AG04450 (cell line): ENCODE data around the gene SMCHD1. TPM values are rescaled to one million over a fixed set of nuclear protein-coding genes. Genes with fewer than 3 reads are reported as not detected.

Experiments
- CTCF ChIA-PET: fragments of 300-600, 350-600 bp; formaldehyde crosslinking; extraction: SDS; loops from one replicate; lab custom pipeline; 2022; ENCODE audit warnings: antibody characterized with exemption, inconsistent platforms; lab: Charles Lee
- POLR2A ChIA-PET: fragments of 350-600 bp; formaldehyde crosslinking; extraction: SDS; loops from one replicate; lab custom pipeline; 2021; ENCODE audit warnings: antibody characterized with exemption, inconsistent platforms; lab: Yijun Ruan, JAX
- DNase-seq: peaks from one replicate; pipeline ENCODE4 v3.0.0-alpha.2; 2011; ENCODE audit warnings: low read depth, low spot score
- H3K27ac ChIP-seq: one replicate; pipeline ENCODE4 v1.5.1; 2012; ENCODE audit warnings: low read depth, low read length, control low read depth
- H3K27me3 ChIP-seq: one replicate; pipeline ENCODE4 v1.6.0; 2012; ENCODE audit warnings: low read length; ENCODE audit not compliant: control insufficient read depth, insufficient read depth
- H3K4me3 ChIP-seq: 2 replicates; pipeline ENCODE4 v1.5.1; 2011; ENCODE audit warnings: mild to moderate bottlenecking, low read depth, low read length, control low read depth
- H3K9me3 ChIP-seq: 2 replicates; pipeline ENCODE4 v1.5.1; 2012; ENCODE audit warnings: low read length; ENCODE audit not compliant: control insufficient read depth, insufficient read depth
- polyA plus RNA-seq: library from polyadenylated mRNA; depleted of rRNA; stranded (reverse); fragments of >200 nt; gene quantifications from 2 replicates; pipeline ENCODE4 v1.2.3, GENCODE V29; 2011
- TF ChIP-seq, protein P1 (sequence below): IDR thresholded peaks from 2 replicates; pipeline ENCODE4 v1.5.1; 2011; ENCODE audit warnings: low read depth, low read length, control low read depth, inconsistent platforms

SMCHD1 gene
- polyA plus RNA-seq, 1 experiment = 37.2 TPM

DNA sequence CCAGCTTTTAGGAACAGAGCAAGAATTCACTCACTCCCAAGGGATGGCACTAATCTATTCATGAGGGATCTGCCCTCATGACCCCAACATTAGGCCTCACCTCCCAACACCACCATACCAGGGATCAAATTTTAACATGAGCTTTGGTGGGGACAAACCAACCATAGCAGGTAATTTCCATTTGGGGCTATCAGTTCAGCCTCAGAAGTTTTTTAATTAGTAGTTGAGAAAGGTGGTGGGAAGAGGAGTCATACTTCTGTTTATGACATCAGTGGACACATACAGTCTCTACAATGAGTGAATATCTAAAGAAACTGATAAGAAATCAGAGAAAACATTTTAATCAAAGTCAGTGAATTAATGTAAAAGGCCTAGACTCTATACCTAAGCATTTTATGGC is 131.7 kb downstream of the SMCHD1 start:
- Histone ChIP-seq H3K27me3 (no peaks in the 10 kb centered on the region), H3K4me3 (no peak overlapping the region), H3K9me3 (no peaks in the 10 kb centered on the region), H3K27ac (no peak overlapping the region)
- DNase-seq = no peak
- CTCF ChIA-PET = no interaction called here
- POLR2A ChIA-PET = no interaction called here
- TF ChIP-seq, protein P1, sequence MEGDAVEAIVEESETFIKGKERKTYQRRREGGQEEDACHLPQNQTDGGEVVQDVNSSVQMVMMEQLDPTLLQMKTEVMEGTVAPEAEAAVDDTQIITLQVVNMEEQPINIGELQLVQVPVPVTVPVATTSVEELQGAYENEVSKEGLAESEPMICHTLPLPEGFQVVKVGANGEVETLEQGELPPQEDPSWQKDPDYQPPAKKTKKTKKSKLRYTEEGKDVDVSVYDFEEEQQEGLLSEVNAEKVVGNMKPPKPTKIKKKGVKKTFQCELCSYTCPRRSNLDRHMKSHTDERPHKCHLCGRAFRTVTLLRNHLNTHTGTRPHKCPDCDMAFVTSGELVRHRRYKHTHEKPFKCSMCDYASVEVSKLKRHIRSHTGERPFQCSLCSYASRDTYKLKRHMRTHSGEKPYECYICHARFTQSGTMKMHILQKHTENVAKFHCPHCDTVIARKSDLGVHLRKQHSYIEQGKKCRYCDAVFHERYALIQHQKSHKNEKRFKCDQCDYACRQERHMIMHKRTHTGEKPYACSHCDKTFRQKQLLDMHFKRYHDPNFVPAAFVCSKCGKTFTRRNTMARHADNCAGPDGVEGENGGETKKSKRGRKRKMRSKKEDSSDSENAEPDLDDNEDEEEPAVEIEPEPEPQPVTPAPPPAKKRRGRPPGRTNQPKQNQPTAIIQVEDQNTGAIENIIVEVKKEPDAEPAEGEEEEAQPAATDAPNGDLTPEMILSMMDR = no peak

GRCh38 chr18:2792395-2792794 is 136.9 kb downstream of the SMCHD1 start:
- no peak for DNase-seq
- TF ChIP-seq, protein P1 = no peak

DNA sequence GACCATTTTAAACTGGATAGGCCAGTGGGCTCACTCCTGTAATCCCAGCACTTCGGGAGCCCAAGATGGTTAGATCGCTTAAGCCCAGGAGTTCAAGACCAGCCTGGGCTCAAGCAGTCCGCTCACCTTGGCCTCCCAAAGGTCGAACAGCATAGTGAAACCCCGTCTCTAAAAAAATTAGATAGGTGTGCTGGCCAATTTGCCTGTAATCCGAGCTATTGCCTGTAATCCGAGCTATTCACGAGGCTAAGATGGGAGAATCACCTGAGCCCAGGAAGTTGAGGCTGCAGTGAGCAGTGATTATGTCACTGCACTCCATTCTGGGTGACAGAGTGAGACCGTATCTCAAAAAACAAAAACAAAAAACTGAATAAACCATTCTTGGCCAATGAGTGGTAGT is 138.6 kb downstream of the SMCHD1 start:
- no peaks in the 10 kb centered on the region for H3K27me3 ChIP-seq
- H3K27ac ChIP-seq = no peak overlapping the region
- ChIA-PET POLR2A (no interaction called here), CTCF (no interaction called here)
- no peaks in the 10 kb centered on the region for H3K9me3 ChIP-seq
- no peak for DNase-seq
- no peak overlapping the region for H3K4me3 ChIP-seq
- TF ChIP-seq, protein P1 = no peak

More at GRCh38 chr18:2792395-2792794, 136.9 kb downstream of the SMCHD1 start:
- H3K27ac ChIP-seq = no peak overlapping the region
- H3K4me3 ChIP-seq = no peak overlapping the region
- no peaks in the 10 kb centered on the region for H3K9me3 ChIP-seq
- POLR2A ChIA-PET = no interaction called here
- H3K27me3 ChIP-seq = no peaks in the 10 kb centered on the region
- CTCF ChIA-PET = no interaction called here

- no peaks in the 10 kb centered on the region for H3K9me3 ChIP-seq
- DNase-seq = no peak
- TF ChIP-seq, protein P1 = no peak
- CTCF ChIA-PET = no interaction called here
- POLR2A ChIA-PET = no interaction called here
- H3K27ac ChIP-seq = no peak overlapping the region
- H3K4me3 ChIP-seq = no peak overlapping the region
- no peaks in the 10 kb centered on the region for H3K27me3 ChIP-seq
Observed at GRCh38 chr18:2797951-2798350, 142.4 kb downstream of the SMCHD1 start.

DNA sequence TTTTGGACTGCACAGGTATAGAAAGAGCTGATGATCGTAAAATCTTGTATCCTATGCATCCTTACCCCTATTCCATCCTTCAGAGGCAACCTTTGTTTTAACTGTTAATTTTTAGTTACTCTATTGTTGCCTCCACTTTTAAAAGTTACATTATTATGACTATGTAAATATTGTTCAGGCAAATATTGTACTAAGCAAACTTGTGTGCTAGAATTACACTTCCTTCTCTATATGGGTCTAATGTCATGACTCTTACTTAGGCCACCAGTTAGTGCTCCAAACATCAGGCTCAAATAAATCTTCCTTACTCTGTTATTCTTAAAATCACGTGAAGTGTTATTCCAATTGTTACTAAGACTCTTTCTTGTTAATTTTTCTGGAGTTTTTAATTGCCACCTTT is 143.8 kb downstream of the SMCHD1 start:
- H3K27ac ChIP-seq = no peak overlapping the region
- ChIA-PET POLR2A (no interaction called here), CTCF (no interaction called here)
- no peaks in the 10 kb centered on the region for H3K9me3 ChIP-seq
- DNase-seq = no peak
- no peaks in the 10 kb centered on the region for H3K27me3 ChIP-seq
- no peak overlapping the region for H3K4me3 ChIP-seq
- TF ChIP-seq, protein P1 = no peak
